Stimulated activated CD8-positive, alpha-beta memory T cell treated with anti-CD3 and anti-CD28 coated beads, Interleukin-12 subunit alpha, Interleukin-12 subunit beta, amount 100 ng/mL, for 1 hour (primary cell): ENCODE results near the gene USP6NL.

Experiments used
- DNase-seq: peaks from one replicate; pipeline ENCODE4 v3.0.0-alpha.2; 2020; ENCODE audit warnings: low read depth

The USP6NL gene

DNA sequence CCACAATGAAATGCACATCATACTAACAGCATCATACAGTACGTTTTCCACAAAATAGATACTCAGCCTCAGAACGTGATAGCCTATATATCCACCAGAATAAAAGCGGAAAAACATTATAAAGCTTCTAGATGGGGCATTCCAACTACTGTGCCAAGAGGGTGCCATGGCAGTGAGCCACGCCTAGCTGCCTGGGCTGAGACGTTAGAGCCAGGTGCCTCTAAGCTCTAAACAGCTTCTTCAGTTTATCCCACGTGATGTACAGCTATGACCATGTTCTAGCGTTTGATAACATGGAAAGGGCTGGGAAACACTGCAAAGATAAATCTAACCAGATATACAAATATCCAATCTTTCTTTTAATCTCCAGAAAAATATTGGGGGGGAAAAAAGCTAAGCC lies 17.8 kb downstream of the USP6NL start:
- no peak for DNase-seq

DNA sequence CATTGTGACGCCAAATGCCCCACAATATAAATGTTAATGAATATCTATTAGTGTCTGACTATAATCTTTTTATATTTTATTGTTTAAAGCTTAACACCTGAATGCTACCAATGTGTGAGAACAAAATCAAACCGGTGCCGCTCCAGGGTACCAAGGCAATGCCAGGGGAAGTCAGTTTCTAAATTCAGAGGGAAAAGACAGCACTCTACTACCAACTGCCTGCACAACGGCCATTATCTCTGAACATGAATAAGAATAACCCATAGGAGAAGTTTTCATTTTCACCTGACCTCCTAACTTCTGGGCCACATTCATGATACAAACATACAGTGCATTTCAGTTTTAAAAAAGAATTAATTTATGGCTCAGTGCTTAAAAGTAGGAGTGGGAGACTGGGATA lies 21.7 kb downstream of the USP6NL start:
- DNase-seq: no peak

DNA sequence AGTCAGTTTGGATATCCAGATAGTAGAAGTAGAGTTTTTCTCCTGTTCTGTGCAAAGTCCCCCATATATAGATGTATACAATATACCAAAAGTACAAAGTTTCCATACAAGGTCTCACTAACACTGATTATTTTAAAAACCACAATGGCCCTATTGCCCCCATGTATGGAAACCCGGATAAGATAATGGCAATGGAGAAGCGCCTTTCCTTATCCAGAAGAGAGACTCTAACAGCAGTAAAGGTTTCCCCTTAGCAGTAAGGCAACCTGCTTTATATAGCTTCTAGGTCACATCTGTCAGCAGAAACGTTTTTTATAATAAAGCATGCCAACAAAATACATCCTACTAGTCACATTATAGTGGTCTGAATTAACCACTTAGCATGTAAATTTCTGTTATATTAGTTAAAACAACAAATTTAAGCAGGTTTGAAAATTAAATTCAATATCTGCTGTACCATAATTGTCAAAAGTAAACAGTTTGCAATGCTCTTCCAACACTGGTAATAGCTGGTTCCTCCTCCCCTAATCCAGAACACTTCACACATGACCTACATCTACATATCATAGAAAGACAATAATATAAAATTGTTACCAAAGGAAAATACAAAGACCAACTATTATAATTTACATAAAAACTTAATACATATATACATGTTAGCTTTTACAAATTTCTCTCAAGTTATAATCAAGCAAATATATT lies 22.4 kb downstream of the USP6NL start:
- no peak for DNase-seq

DNA sequence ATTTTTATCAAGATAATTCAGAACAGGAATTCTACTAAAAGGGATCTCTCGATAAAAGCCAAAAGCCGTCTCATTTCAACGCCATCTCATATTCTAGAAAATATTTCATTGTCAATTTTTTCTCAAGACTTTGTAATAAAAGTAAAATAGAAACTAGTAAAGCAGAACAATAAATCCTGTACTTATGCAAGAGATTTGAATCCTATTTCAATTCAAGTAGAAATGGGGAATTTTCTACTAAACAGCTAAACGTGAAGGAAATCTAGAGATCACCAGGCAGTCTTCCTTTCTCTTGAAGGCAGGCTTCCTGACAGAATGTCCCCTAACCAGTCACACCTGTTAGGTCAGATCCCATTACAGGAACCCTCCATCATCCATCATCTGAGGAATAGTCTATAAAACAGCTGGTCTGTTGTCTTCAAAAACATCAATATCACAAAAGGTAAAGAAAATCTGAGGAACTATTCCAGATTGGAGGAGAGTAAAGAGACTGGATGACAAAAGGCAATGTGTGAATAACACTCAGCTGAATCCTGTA lies 23.7 kb downstream of the USP6NL start:
- no peak for DNase-seq

DNA sequence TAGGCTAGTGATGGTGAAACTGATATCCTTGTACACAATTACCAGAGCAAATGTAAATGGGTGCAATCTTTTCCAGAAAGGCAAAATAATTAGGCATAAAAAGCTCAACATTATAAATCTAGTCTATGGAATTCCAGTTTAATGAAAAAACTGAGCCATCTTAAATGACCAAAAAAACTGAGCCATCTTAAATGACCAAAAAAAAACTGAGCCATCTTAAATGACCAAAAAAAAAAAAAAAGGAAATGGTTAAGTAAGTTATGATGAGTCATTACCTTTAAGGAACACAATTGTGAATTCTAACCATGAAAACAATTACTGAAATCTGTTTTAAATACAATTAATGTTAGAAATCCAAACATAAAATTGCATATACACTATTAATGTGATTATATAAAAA lies 25.3 kb downstream of the USP6NL start:
- DNase-seq: no peak

DNA sequence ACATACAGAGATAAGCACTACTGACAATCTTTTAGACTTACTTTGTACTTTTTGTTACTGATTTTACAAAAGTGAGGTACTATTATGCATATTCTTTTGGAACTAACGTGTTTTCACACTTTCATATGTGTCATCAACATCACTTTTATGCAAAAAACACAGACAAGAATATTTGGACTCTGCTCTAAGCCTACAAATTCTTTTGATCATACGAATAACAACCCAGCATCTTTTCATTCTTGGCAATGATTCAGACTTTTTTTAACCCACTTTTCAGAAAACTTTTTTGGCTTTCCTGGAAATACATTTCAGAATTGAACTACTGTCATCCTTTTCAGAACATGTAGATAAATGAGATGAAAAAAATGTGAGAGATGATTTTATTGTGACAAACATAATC lies 30.2 kb downstream of the USP6NL start:
- DNase-seq: no peak

DNA sequence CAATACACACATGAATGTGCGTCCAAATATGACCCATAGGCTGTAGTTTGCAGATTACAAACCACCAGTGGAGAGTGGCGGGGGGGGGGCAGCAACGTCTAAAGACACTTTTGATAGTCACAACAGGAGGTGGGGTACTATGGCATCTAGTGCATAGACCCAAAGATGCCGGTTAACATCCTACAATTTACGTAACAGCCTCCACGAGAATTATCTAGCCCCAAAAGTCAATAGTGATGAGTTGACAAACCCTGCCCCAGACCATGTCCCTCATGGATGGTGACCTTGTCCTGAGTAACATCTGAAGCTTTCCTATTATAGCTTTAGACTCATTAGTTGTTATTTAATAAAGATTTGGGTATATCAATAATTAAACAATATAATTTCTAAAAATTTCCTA lies 31.6 kb downstream of the USP6NL start:
- DNase-seq: no peak

DNA sequence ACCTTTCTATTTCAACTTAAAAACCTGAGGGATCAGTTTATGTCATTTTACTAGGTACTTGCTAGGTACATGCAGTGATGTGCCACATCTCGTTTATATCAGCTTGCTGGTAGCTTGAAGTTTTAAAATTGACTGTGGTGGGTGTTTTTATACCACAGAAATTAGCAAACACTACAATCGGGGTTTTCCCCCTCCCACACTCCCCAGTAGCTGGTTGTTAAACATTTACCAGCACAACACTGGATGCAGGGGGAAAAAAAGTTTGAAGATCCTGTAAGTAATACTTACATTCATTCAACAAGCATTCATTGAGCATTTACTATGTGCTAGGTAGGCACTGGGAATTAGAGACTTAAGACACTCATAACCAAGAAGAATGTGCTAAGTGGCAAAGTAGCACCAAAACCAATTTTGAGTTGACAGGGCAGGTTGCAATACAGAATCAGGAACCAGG lies 32.6 kb downstream of the USP6NL start:
- no peak for DNase-seq

DNA sequence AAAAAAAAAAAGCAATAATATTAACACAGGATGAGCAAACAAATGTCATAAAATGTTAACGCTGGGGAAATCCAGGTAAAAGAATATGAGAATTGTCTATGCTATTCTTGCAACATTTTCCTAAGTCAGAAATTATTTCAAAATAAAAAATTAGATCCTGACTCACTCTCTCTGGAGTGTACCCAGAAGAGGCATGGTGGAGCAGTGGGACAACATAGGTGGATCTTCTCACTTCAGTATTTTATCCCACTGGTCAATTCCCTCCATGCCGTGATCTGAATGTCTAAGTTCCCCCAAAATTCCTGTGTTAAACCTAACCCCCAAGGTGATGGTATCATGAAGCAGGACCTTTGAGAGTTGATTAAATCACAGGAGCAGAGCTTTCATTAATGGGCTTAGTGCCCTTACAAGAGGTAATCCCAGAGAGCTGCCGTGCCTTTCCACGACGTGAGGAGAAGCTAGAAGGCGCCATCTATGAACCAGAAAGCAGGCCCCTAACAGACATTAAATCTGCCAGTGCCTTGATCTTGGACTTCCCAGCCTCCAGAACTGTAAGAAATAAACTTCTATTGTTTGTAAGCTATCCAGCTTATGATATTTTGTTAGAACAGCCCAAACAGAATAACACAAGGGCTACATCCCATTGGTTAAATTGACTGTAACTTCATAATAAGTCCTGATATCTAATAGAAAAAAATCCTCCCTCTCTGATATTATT lies 35.2 kb downstream of the USP6NL start:
- no peak for DNase-seq

DNA sequence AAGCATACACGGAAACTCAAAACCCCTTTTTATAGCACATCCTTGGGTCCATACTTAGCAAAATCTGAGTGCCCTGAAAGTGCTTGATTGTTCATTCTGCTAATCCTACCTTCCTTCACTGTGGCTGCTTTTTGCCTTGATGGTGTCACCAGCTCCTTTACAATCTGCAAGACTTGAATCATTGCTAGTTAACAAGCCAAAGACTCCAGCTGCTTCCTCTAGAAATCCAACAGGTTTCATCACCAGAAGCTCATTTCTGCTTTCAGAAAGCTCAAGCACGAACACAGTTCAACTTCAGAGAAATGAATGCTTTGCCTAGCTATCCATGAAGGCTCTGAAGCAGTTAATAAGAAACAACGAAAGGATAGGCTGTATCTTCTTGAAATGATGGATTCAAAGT lies 38.0 kb downstream of the USP6NL start:
- no peak for DNase-seq

DNA sequence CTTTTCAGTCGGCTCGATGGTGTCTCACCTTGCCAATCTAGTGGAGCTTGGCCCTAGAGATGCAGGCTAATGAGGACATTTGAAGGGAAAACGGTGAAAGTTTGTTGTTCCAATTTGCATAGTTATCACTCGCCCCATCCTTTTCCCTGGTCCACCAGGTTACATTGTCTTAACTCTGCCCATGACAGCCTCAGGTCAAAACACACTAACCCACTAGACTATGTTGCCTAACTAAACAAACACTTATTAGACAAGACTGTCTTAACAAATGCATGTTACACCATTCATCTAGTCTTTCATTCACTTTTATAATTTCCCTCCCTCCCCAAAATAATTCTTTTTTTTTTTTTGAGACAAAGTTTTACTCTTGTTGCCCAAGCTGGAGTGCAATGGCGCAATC lies 40.7 kb downstream of the USP6NL start:
- no peak for DNase-seq

DNA sequence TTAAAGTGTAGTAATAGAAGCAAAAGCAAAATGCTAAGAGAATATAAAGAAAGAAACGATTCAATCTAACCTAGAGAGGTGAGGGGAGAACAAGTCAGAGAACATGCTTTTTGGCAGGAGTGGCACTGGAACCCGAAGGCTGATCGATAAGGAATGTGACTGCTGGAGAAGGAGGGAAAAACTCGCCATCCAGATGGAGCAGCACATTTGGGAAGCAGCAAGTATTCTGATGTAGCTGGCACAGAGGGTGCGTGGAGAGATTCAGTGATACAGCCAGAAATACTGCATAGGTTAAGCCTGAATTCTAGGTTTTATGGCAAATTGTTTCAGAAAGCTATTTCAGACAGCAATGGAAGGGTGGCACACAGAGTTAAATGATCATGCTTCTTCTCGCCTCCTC lies 42.0 kb downstream of the USP6NL start:
- no peak for DNase-seq

DNA sequence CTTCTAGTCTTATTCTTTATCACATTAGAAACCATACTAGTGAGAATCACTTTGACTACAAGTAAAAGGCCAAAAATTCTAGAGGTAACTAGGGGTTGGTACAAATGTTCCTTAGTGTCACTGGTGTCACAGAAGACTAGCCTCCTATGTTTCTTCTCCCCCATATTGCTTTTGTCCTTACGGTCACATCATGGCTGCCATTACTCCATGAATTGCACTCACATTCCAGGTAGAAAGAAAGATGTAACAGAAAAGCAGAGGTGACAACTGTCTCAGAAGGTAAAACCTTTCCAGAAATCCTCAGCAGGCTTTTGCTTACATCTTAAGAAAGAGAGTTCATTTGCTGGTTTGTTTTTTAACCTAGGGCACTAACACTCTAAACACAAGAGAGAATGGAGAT lies 42.9 kb downstream of the USP6NL start:
- no peak for DNase-seq

DNA sequence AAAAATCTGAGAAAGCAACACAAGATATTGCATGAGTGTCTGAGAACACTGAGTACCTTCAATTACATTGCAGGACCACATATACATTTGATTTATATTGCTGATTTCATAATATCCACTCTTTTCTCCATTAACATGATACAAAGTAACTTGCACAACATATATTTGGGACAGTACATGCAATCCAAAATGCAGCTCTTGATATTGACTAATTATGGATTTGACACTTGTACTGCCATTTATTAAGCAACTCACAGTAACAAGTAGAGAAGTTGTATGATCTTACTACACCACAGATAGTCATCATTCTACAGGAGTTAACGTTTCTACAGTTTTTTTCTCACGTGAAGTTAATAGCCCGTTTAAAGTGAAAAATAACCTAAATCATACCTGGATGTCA lies 46.7 kb downstream of the USP6NL start:
- DNase-seq: no peak

DNA sequence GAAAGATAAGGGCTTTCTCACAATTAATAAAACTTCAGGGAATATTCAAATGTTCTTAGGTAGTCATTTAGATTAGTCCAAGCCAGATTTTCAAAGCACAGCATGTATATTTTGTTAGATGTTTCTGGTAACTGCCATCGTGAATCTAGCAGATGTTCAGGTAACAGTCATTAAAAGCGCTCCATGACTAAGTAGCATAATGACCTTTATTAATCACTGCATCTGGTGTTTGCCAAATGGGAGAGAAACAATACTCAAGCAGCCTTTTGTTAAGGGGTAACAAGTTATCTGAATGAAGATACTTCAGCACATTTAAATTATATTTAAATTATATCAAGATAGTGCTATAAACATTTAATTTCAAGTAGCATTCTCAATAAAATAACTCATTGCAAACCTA lies 47.5 kb downstream of the USP6NL start:
- no peak for DNase-seq

DNA sequence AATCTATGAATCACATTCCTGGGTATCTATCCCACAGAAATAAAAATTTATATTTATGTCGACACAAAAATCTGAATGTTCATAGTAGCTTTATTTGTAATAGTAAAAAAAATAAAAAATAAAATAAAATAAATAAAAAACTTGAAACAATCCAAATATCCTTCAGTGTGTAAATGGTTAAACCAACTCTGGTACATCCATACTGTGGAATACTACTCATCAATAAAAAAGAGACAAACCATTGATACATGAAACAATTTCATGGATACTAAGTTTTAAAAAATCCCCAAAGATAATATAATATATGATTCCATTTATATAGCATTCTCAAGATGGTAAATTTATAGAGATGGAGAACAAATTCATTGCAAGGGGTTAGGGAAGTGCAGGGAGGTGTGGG lies 48.6 kb downstream of the USP6NL start:
- DNase-seq: no peak

DNA sequence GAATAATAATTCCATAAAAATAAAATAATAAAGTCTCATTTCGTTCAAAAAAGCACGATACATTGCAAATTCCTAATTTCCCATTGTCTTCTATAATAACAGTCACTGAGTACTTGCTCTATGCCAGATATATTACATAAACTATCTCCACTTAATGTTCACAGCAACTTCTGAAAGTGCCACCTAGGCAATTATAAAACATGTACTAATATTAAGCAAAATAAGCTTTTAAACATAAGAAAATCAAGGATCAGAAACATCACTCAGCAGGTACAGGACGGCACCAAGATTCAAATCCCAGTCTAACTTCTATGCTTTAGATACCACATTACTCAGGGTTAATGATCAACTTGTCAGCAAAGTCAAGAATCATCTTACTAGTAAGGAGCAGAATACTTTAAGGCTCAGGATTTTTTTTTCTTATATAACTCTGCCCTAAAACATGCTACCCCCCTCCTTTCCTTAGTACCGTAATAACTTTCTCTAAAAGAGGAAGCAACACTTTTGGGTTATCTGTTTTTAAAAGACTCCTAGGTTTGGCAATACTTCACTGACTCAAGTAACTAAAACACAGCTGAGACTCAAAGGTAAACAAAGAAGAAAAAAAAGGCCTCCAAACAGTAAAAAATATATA lies 51.3 kb downstream of the USP6NL start:
- no peak for DNase-seq

DNA sequence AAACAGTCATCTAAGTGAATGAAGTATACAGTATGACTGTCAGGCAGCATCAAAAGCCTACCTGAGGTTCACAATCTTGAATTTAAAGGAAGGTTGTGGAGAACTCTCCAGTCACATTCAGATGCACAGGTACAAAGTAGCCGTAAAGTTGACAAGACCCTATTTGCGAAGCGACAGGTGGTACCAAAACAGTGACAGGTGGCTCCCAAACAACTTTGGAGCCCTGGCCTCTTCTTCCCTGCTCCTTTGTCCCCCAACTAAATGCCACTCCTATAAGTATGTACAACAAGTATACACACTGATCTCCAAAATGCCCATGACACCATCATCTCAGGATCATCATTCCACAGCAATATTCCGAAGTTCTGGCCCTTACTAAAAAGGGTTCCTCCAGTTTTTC lies 53.5 kb downstream of the USP6NL start:
- no peak for DNase-seq

DNA sequence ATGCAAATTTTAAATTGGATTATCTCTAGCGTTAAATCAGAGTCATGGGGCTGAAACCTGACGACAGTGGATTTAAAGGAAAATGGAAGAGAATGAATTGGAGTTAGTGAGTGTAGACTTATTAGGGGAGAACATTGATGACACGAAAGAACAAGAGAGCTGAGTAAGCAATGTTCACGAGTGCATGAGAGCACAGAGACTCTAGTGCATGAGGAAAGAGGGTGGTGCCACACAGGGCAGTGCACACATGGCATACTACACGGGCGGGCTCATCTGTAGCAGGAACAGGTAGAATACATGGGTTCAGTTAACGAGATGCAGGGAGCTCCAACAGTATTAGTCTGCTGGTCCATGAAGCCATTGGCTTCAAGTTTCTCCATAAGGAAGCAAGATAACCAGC lies 53.9 kb downstream of the USP6NL start:
- no peak for DNase-seq

DNA sequence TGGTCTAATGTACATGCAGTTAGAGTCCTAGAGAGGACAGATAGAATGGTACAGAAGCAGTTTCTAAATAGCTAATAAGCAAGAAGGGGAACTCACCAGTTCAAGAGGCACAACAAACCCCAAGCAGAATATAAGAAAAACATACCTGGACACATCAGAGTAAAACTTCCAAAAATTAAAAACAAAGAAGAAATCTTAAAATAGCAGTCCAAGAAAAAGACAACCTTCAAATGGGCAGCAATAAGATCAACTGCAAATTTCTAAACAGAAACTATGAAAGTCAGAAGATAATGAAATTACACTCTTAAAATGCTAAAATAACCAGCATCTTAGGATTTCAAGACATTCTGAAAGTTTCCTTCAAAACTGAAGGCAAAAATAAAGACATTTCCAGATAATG lies 55.9 kb downstream of the USP6NL start:
- no peak for DNase-seq

DNA sequence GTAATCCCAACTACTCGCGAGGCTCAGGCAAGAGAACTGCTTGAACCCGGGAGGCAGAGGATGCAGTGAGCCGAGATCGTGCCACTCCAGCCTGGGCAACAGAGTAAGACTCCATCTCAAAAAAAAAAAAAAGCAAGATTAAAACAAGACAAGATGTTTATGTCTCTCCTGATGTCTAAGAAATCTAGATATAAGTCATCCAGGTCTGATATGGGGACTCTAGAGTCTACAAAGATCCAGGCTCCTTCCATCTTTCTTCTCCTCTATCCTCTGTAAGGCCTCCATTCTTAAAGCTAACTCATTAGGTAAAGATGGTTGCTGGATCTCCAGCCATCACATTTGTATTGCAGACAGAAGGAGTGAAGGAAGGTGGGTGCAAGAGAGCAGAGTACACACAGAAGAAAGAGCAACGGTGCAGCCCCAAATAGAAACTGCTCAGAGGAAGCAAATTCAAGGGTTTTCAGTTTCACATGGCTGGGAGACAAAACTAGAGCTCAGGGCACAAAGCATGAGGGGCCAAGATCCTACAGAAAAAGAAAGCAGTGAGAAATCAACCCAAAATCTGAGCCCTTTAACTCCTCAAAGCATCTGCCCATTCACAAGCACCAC lies 57.6 kb downstream of the USP6NL start:
- no peak for DNase-seq

DNA sequence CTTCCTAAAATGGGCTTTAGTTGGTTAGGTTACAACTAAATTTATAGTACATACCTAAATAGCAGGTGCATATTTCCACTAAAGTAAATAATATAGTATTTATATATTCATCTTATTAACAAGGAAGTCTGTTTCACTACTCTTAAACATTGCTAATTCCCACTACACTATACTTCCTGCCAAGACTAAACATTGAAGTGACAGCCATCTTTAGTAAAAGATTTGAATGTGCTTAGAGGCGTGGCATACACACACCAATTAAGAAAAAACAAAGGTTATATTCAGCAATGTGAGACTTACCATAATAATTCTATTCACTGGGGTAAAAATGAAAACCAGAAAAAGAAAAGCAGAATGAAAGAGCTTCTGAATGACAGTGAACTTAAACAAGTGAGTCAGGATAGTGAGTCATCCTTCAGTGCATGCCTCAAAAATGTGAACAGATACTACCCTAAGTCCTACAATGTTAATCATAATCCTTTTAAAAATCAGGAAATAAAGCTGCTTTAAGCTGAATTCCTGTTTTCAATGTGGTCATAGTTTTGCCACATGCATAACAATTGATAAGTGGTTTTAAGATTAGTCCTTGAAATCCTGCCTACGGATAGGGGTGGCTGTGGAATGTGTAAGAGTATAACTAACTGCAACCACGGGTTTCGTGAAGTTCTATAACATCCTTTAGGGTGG lies 59.4 kb downstream of the USP6NL start:
- DNase-seq: no peak
